Large intestine (tissue), 3 donors: Measurements from ENCODE around the gene PIGR. TPM values are rescaled to one million over a fixed set of nuclear protein-coding genes. Genes with fewer than 3 reads are reported as not detected.
"Not testable (repeated sequence)": the region's sequence is repeated elsewhere in the genome, so short reads cannot be mapped to it uniquely, and the experiment has no call there.

ENCODE experiments used
- DNase-seq, 2 donors: peaks; one replicate each; pipeline versions ENCODE4 v3.0.0 to v3.0.0-alpha.2; 2013
- H3K27ac ChIP-seq: one replicate; pipeline ENCODE4 v1.5.1; 2013; ENCODE audit warnings: low read length
- H3K27me3 ChIP-seq: 2 replicates; pipeline ENCODE4 v1.6.1; 2013; ENCODE audit warnings: low read length; ENCODE audit not compliant: control insufficient read depth, insufficient read depth
- H3K36me3 ChIP-seq: 2 replicates; pipeline ENCODE4 v1.6.1; 2013; ENCODE audit warnings: low read length; ENCODE audit not compliant: control insufficient read depth, insufficient read depth
- H3K4me1 ChIP-seq: one replicate; pipeline ENCODE4 v1.6.1; 2013; ENCODE audit warnings: low read length; ENCODE audit not compliant: control insufficient read depth, insufficient read depth
- H3K4me3 ChIP-seq: one replicate; pipeline ENCODE4 v1.5.1; 2013; ENCODE audit warnings: low read length
- H3K9me3 ChIP-seq: one replicate; pipeline ENCODE4 v1.6.1; 2013; ENCODE audit warnings: mild to moderate bottlenecking, low read depth, low read length, moderate library complexity; ENCODE audit not compliant: control insufficient read depth
- WGBS: methylation state at CpG from one replicate; pipeline ENCODE4 v1.1.5; 2013; ENCODE audit warnings: low lambda C conversion rate; ENCODE audit not compliant: insufficient coverage; 5-methylcytosine and 5-hydroxymethylcytosine counted together
- polyA plus RNA-seq: library from polyadenylated mRNA; unstranded; fragments of 120-200 nt; gene quantifications from one replicate; pipeline ENCODE4 v1.2.1, GENCODE V29; 2013

PIGR gene
- polyA plus RNA-seq, 1 donor, result 23.7 TPM

DNA sequence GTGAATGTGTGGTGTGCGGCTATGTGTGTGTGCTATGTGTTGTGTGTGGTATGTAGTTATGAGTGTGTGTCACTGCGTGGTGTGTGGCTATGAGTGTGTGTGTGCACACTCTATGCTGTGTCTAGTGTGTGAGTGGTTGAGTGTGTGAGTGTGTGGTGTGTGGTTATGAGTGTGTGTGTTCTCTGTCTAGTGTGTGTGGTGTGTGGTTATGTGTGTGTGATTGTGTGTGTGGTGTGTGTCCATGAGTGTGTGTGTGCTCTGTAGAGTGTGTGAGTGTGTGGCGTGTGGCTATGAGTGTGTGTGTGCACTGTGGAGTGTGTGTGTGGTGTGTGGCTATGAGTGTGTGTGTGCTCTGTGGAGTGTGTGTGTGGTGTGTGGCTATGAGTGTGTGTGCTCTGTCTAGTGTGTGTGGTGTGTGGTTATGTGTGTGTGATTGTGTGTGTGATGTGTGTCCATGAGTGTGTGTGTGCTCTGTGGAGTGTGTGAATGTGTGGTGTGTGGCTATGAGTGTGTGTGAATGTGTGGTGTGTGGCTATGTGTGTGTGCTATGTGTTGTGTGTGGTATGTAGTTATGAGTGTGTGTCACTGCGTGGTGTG is 22.2 kb downstream of the PIGR start:
- H3K27ac ChIP-seq, H3K27me3 ChIP-seq, H3K9me3 ChIP-seq, H3K36me3 ChIP-seq, DNase-seq, H3K4me3 ChIP-seq: not testable (repeated sequence)
- peaks cover 39% of the 10 kb centered on the region for H3K4me1 ChIP-seq
- 100% methylated on average over 1 of the region's 4 CpGs for WGBS

DNA sequence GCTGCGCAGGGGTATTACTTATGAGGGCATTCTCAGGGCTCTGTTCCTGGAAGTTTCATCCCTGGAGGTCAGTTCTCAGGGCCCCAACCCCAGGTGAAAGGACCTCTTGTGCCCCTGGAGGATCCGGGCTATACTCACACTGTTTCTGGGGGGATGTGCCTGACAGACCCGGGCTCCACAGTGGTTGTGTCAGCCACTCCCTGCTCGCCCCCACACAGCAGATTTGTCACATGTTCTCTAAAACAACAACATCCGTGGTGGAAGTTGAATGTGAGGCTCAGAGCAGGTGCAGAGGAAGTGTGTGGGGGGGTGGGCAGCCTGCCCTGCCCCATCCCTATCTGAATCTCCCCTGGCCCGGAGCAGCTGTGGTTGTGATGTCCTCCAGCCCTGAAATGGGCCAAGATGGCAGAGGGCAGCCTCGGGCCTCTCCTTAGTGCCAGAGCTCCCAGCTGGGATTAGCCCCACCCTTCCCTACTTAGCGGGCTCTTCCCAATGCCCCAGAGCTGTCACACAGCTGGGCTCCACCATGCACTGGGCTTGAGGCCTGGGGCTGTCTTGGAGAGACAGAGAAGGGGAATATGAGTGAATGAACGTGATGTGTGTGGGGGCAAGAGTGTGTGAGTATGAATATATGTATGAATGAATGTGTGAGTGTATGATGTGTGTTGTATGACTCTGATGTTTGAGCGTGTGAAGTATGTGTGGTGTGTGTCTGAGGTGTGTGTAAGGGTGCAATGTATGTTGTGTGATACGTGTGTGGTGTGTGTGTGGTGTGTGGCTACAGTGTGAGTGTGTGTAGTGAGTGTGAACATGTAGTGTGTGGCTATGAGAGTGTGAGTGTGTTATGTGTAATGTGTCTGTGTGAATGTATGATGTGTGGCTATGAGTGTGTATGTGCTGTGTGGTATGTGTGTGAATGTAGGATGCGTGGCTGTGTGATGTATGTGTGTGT is 23.0 kb downstream of the PIGR start:
- 93% methylated on average over 3 of the region's 12 CpGs for WGBS
- no peaks in the 10 kb centered on the region for H3K9me3 ChIP-seq
- peak in 1 of 2 donors; percentile 37 for DNase-seq
- peaks cover 39% of the 10 kb centered on the region for H3K4me1 ChIP-seq
- H3K27ac ChIP-seq, result no peak overlapping the region
- no peaks in the 10 kb centered on the region for H3K36me3 ChIP-seq
- no peak overlapping the region for H3K4me3 ChIP-seq
- H3K27me3 ChIP-seq, result no peaks in the 10 kb centered on the region

DNA sequence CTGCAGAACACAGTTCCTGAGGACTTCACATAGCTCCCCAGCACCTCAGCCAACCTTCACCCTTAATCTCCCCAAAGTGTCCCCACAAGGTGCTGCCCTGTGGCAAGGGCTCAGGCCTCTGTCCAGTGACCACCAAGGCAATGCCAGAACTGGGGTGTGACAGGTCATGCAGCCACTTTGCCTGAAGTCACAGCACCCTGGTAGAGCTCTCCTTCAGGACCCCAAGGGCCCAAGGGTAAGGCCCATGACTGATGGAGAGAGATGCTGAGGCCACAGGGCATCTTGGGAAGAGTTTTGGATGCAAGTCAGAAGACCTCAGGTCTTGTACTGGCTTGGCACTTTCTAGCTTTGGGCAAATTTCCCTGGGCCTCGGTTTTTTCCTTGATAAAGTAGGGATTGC is 23.7 kb downstream of the PIGR start:
- peaks cover 32% of the 10 kb centered on the region for H3K4me1 ChIP-seq
- H3K27me3 ChIP-seq, result no peaks in the 10 kb centered on the region
- H3K9me3 ChIP-seq, result no peaks in the 10 kb centered on the region
- H3K4me3 ChIP-seq, result no peak overlapping the region
- no CpG with 5 or more reads among the region's 1 CpG for WGBS
- DNase-seq, result no peak
- H3K36me3 ChIP-seq, result no peaks in the 10 kb centered on the region
- H3K27ac ChIP-seq, result peak overlapping the region; percentile 12

DNA sequence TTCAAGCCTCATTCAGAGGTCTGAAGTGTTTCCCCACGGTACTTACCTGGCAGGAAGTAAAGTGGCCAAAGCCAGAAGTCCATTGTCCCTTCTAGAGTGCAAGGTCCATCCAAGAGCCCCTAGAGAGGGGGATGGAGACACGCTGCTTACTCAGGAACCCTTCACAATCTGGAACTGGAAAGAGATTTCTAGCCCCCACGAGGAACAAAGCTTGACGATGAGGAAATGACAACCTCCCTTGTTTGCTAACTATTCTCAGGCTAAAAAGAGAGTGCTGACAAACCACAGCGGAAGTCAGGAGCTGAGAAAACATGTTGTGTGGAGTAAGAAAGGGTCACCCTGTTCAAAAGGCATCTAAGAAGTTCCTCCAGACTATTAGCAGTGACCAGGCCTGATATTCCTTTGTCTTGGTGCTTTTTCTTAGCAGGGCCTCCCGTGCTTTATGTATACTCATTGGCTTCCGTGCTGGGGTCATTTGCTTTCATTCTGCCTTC is 24.4 kb downstream of the PIGR start, which contains the start of gene FCMR:
Gene FCMR, minus strand, starts transcription at position 170 of the 494 bp plus-strand sequence. Its CDS starts 87 bp downstream, at position 83.
- Histone ChIP-seq H3K27ac (peak within 1 kb of the TSS; percentile 53), H3K4me3 (no peak within 1 kb of the TSS), H3K36me3 (no peaks in the 10 kb centered on the region), H3K4me1 (peaks cover 28% of the 10 kb centered on the region), H3K9me3 (no peaks in the 10 kb centered on the region), H3K27me3 (no peaks in the 10 kb centered on the region)
- WGBS, result 10% methylated on average over 2 of the region's 7 CpGs
- peak in 1 of 2 donors; percentile 69 for DNase-seq

DNA sequence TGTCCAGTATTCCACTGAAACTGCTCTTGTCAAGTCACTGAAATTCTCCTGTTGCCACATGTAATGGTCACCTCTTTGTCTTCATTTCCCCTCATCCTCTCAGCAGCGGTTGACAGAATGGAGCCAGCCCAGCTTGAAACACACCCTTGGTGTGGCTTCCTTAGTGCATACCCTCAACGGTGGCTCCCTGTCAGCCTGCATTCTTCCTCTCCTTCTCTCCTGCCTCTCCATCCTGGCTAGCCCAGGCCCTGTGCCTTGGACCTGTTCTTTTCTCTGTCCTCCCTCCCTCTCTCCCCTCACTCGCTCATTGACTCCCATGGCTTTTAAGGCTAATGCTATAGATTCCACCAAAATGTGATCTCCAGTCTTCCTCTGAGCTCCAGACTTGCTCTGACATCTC is 28.2 kb downstream of the PIGR start:
- H3K4me3 ChIP-seq, result no peak overlapping the region
- H3K27ac ChIP-seq, result no peak overlapping the region
- H3K4me1 ChIP-seq, result peaks cover 9% of the 10 kb centered on the region
- no peaks in the 10 kb centered on the region for H3K36me3 ChIP-seq
- no peaks in the 10 kb centered on the region for H3K27me3 ChIP-seq
- no peaks in the 10 kb centered on the region for H3K9me3 ChIP-seq
- WGBS, result 80% methylated on average over 2 of the region's 3 CpGs
- DNase-seq, result no peak

DNA sequence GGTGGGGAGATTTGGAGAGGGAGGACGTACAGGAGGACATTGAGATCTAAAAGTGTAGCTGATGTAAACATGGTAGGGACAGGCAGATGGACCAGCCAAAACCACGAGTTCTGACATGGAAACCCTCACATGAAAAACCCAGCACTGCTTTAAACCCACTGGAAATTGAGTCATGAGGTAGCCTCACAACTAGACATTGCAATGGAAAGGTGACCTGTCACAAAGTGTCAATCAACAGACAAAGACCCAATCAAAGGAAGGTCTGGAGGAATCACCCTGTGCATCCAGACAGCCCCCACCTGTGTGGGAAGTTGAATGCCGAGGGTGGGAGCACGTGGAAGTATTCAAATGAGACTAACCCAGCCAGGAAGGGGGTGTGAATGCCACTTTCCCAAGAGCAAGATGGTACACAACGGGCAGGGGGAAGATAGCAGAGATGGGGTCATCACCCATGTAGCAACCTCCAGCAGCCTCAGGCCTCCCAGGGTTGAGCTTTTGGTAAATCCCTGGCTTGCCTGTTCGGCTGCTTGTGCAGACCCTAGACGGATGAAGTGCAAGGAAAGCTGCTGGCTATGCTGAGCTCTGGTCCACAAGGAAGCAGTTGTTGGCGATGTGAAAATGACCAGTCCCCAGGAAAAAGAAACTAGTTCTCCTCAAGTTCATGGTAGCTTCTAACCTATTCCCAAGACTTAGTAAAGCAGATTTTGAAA is 30.1 kb downstream of the PIGR start:
- H3K36me3 ChIP-seq, result no peaks in the 10 kb centered on the region
- H3K9me3 ChIP-seq, result no peaks in the 10 kb centered on the region
- H3K27ac ChIP-seq, result no peak overlapping the region
- H3K4me1 ChIP-seq, result peaks cover under 1% of the 10 kb centered on the region
- no peaks in the 10 kb centered on the region for H3K27me3 ChIP-seq
- H3K4me3 ChIP-seq, result no peak overlapping the region
- no CpG with 5 or more reads among the region's 8 CpGs for WGBS
- no peak for DNase-seq

DNA sequence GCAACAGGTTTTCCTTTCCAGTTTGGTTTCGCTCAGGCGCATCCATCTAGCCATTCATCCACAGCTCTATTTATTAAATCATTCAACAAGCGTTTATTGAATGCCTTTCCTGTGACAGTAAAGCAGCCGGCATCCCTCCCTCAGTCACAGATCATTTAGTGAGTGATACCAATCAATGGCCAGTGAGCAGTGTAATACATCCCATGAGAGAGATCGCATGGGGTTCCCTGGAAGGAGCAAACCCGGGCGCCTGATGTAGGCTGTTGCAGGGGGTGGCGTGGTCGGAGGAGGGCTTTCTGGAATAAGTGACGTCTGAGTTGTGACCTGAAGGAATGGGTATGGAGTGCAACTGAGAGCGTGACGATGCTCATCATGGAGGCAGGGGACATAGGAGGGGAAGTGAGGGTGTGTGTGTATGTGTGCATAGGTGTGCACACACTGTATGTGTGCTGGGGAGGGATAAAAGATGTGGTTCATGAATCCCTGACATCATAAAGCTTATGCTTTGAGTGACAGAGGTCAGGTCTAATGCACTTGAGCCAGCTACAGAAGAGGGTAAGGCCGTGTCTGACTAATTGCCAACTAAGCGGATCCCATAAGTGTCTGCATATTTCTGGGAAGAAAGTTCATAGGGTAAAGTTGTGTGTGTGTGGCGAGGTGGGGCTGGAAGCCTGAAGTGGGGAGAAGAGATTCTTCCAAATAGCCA is 31.1 kb downstream of the PIGR start:
- no peak for DNase-seq
- H3K9me3 ChIP-seq, result no peaks in the 10 kb centered on the region
- H3K27ac ChIP-seq, result no peak overlapping the region
- WGBS, result 100% methylated on average over 2 of the region's 15 CpGs
- H3K36me3 ChIP-seq, result no peaks in the 10 kb centered on the region
- H3K4me1 ChIP-seq, result peaks cover 1% of the 10 kb centered on the region
- H3K4me3 ChIP-seq, result no peak overlapping the region
- peaks cover 2% of the 10 kb centered on the region for H3K27me3 ChIP-seq

DNA sequence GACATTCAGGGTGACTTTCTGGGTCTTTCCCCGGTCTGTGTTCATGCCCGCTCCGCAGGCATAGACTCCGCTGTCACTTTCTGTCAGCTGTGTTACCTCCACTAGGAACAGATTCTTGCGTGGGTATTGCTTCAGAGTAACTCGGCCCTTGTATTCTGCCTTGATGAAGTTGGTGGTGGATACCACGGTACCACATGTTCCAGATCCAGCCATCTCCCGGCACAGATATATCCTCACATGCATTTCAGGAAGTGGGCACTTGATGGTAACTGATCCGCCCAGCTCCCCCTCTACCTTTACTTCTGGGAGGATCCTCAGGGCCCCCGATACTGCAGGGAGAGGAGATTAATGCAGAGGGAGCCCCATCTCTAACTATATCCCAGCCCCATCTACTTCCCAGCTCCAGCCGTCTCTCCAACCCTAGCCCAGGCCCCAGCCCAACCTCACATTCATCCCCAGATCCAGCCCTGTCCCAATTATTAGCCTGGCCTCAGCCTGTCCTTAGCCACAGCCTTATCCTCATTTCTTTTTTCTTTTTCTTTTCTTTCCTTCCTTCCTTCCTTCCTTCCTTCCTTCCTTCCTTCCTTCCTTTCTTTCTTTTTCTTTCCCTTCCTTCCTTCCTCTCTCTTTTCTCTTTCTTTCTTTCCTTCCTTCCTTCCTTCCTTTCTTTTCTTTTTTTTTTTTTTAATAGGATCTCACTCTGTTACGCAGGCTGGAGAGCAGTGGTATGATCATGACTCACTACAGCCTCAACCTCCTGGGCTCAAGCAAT is 32.3 kb downstream of the PIGR start:
- Histone ChIP-seq H3K27ac (no peak overlapping the region), H3K4me3 (no peak overlapping the region), H3K36me3 (no peaks in the 10 kb centered on the region), H3K9me3 (peaks cover 3% of the 10 kb centered on the region), H3K4me1 (peaks cover 7% of the 10 kb centered on the region), H3K27me3 (peaks cover 8% of the 10 kb centered on the region)
- no peak for DNase-seq
- no CpG with 5 or more reads among the region's 12 CpGs for WGBS

DNA sequence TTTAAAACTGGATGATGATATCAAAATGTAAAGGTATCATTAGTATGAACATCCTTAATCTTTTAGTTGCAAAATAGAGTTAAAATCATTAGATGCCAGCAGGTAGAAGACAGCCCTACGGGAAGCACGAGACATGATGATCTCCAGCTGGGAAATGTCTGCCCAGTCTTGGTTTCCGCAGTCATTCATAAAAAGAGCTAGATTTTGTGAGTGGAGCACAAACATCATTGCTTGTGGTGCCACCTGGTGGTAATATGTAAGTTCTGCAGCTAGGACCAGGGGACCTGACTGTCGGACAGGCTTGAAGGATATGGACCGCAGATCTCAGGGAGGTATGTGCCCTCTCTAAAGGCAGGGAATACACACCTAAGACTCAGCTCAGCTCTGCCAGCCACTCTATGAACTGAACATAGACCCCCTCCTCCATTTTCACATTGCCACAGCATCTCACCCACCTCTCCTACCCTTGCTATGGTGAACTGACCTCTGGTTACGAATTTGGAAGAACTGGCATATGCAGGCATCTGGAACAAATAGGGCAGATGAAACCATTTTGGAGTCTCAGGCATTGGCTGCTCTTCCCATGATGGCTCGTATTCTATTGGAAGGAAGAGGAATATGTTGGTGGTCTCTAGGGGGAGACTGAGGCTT is 33.7 kb downstream of the PIGR start:
- no peak overlapping the region for H3K4me3 ChIP-seq
- no CpG with 5 or more reads among the region's 7 CpGs for WGBS

More for the DNA sequence above, 33.7 kb downstream of the PIGR start:
- Histone ChIP-seq H3K4me1 (peaks cover 13% of the 10 kb centered on the region), H3K27me3 (peaks cover 8% of the 10 kb centered on the region), H3K9me3 (peaks cover 3% of the 10 kb centered on the region), H3K36me3 (no peaks in the 10 kb centered on the region), H3K27ac (no peak overlapping the region)
- DNase-seq, result peak; percentile 57 to 71
